Non-pigmented ciliary epithelial cell (primary cell): Measurements from ENCODE around the gene ARHGAP26.

Experiments
- DNase-seq: peaks from one replicate; pipeline ENCODE4 v3.0.0-alpha.2; 2010; ENCODE audit warnings: low read depth

Gene ARHGAP26

DNA sequence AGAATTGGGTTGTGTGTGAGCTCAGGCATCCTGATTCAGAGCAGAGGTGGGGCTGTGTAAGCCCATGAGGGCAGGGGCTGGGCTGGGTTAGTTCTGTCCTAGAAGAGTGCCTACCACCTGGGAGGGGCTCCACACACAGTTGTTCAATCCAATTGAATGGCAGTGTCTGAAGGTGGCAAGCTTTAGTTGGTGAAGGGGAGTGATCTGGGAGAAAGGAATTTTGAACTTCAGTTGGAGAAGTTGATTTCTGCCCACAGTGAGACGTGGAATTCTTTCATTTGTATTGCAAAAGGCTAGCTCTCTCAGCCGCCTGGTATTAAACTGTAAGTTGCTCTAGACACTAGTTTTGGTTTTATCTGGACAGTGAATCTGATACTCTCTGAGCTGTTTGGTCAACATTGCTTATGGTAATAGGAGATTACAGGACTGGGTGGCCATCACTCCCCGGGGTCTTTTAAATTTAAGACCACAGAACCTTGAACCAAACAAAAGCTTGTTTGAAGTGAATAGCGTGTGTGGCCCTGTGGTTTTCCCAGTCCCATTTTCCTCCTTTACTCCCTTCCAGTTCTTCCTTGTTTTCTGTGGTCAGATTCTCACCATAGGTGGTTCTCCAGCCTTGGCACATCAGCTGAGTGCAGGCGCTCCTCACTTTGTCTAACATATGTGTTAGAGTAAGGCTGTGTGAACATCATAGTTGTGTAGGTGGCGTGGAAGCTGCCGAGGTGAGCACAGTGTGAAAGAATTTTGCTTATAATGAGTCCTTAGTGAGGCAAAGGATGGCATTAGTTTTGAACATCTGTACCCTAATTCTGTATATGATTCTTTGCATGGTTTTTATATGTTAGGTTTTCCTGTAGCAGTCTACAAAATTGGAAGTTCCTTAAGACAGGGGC is 78.0 kb downstream of the ARHGAP26 start:
- DNase-seq, result no peak

DNA sequence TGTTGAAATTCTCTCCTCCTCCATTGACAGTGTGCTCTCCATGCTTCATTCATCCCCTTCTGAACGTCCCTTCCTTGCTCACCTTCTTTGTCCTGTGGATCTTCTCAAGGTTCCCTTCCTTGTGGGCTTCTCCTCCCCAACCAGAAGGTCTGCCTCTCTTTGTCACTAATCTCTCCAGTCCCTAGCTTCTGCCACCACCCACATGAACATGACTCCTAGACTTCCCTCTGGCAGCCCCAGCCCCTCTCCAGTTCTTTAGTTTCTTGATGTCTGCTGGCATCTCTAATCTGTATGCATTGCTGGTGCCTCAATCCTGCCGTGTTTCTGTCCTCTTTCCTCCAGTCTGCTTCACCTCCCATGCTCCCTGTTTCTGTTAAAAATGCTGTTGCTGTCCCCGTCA is 79.3 kb downstream of the ARHGAP26 start:
- DNase-seq, result no peak

DNA sequence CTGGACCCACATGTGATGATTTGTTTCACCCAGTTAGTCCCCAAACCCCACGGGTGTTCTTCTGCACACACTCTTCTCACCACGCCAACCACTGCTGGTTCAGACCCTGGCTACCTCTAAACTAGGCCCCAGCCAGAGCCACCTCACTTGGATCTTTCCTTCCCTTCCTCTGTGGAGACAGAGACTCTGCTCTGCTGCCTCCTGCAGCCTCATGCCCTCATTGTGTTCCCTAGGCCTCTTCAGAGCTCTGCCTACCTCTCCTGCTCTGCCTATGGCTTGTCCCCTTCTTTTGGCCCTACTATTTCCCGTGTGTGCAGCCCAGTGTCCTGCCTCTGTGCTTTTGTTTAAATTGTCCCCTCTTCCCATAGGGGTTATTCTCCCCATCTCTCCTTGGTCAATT is 79.7 kb downstream of the ARHGAP26 start:
- no peak for DNase-seq

- no peak for DNase-seq
Measured at GRCh38 chr5:142851731-142852130, 81.6 kb downstream of the ARHGAP26 start.

DNA sequence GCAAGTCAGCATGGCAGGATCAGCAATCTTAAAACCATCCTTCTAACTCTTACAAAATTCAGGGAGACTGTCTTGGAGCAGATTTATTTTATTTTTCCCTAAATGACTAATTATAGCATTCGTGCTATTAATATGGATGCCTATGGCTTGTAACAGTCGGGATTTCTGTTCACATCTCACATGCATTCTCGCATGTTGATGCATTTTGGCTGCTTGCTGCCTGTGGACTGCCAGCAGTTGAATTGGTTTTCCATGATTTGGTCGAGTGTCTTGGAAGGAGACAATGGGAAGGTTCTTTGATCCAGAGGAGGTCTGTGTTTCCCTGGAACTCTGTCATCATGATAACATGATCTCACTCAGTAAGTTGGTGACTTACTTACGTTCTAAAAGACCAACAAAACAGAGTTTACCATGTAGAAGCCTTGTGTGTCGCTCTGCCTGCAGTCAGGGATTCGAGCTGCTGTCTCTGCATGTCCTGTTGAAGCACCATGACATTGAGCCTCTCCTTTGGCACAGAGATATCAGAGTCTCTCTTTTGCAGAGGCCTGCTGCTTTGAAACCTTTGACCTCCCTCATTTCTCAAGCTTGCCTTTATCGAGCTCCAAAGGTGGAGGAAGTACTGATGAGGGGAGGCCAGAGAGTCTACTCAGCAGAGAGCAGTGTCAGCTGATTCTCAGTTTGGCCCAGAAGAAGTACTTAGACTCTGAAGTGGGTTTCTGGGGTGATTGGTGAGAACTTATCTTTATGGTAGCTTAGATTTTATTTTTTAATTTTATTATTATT is 82.4 kb downstream of the ARHGAP26 start:
- DNase-seq, result no peak

DNA sequence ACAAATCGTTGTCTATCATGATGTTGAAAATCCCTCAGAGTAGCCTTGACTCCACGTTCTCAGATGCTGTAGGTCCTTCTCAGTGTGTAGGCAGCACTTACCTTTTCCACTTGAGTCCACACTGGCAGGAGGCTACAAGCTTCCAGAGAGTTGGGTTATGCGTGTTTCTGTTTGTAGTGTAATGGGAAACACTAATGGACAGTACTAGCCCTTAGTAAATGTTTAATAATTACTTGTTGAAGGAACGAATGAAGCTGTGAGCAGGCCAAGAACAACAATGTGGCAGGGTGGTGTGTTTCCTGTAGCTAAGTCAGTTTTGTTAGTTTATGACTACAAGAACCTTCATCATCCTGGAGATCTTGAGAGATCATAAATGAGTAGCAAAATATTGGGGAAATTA is 83.5 kb downstream of the ARHGAP26 start:
- DNase-seq, result no peak

GRCh38 chr5:142856269-142856782 is 86.1 kb downstream of the ARHGAP26 start:
- no peak for DNase-seq

- DNase-seq, result no peak
Measured at GRCh38 chr5:142857405-142857804, 87.2 kb downstream of the ARHGAP26 start.

GRCh38 chr5:142859037-142859436 is 88.9 kb downstream of the ARHGAP26 start:
- DNase-seq, result no peak

GRCh38 chr5:142860270-142860669 is 90.1 kb downstream of the ARHGAP26 start:
- no peak for DNase-seq

DNA sequence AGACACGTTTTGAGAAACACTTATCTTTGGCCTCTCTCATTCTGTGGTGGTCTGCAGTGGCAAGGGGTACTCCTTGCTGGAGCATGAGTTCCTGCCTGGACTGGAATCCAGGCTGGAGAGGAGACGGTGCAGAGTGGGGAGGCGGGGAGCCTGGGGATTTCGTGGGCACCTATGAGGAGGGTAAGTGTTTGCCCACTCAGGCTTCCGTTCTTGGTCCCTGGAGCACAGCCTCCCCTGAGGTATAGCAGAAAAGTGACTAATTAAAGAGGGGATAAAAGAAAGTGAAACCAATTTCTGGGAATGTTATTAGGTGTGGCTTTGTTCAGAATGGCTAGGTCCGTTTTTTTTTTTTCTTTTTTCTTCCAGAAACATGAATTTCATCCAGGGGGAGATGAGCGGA is 90.8 kb downstream of the ARHGAP26 start:
- no peak for DNase-seq

GRCh38 chr5:142862594-142862993 is 92.4 kb downstream of the ARHGAP26 start:
- DNase-seq, result no peak

- DNase-seq, result no peak
Measured at GRCh38 chr5:142863856-142864255, 93.7 kb downstream of the ARHGAP26 start.

GRCh38 chr5:142864290-142865260 is 94.4 kb downstream of the ARHGAP26 start:
- DNase-seq, result no peak

- DNase-seq, result no peak
Measured at GRCh38 chr5:142865631-142866030, 95.5 kb downstream of the ARHGAP26 start.

- DNase-seq, result peak; percentile 43
Measured at GRCh38 chr5:142866563-142867275, 96.5 kb downstream of the ARHGAP26 start.

GRCh38 chr5:142869886-142870285 is 99.7 kb downstream of the ARHGAP26 start:
- DNase-seq, result no peak

- DNase-seq, result no peak
Measured at GRCh38 chr5:142870532-142871362, 100.6 kb downstream of the ARHGAP26 start.

DNA sequence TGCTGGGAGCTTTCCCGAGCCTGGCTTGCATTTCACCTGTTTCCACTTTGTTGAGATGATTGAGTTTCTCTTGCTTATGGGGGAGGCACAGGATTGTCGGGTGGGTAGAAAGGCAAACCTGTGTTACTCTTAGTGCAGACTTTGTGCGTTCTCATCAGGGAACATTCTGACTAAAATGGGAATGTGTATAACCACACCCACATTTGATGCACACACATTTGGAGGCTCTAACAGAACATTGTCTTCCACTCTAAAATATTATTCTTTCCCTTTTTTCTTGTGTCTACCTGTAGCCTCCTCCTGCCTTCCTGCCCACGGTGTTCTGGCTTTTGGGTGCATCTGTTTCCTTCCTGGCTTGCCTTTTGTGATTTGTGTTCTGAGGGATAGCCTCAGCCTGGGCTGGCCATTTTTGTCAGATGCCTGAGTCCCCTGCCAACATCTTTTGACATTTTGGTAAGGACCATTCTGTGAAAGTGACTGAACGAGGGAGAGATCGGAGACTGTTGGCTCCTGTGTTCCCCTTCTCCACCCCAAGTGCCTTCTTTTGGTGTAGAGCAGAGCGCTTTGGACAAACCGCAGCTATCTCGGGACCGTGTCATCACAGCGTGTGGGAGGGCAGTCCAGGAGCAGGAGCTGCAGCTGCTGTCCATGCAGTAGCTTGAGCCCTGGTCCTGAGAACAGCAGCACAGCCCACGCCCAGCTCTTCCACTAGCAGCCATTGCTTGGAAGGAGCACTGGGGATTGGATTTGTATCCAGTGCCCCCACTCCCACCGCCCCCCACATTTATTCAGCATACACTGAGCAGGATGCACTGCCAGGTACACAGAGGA is 101.4 kb downstream of the ARHGAP26 start:
- no peak for DNase-seq
